Measurements from ENCODE around the gene NLRP14.

GRCh38 chr11:7079545-7080135, 59.4 kb downstream of the NLRP14 start:
- TF ChIP-seq CTCF (IDR thresholded peaks at IDR 0.05) (no peak), POLR2A (IDR thresholded peaks at IDR 0.05) (no peak), EP300 (IDR thresholded peaks at IDR 0.05) (no peak), POLR2AphosphoS5 (IDR thresholded peaks at IDR 0.05) (no peak)

All from gastroesophageal sphincter (tissue), 3 donors.